GM15510 (cell line): Measurements from ENCODE around the gene NHS.

Experiments used
- POLR2A ChIP-seq: IDR thresholded peaks from 3 replicates; pipeline ENCODE4 v1.6.1; 2011; ENCODE audit warnings: borderline replicate concordance; ENCODE audit not compliant: insufficient read length; ENCODE audit errors: extremely low read depth

Gene NHS

GRCh38 chrX:17374619-17375366, at the start of gene NHS:
Gene NHS (plus strand): TSS chrX:17375200. CDS start chrX:17375758, 558 bp downstream.
- TF ChIP-seq POLR2A: no peak

- no peak for TF ChIP-seq POLR2A
Observed at GRCh38 chrX:17328837-17329236, 46.2 kb upstream of the NHS start.

- TF ChIP-seq POLR2A: no peak
Observed at GRCh38 chrX:17336377-17336776, 38.6 kb upstream of the NHS start.

GRCh38 chrX:17355976-17356375, 19.0 kb upstream of the NHS start:
- TF ChIP-seq POLR2A: no peak

GRCh38 chrX:17359500-17359899, 15.5 kb upstream of the NHS start:
- TF ChIP-seq POLR2A: no peak

- TF ChIP-seq POLR2A: no peak
Observed at GRCh38 chrX:17361620-17362019, 13.4 kb upstream of the NHS start.

- TF ChIP-seq POLR2A: no peak
Observed at GRCh38 chrX:17368002-17368401, 7.0 kb upstream of the NHS start.

GRCh38 chrX:17369309-17369708, 5.7 kb upstream of the NHS start:
- TF ChIP-seq POLR2A: no peak

GRCh38 chrX:17370191-17370590, 4.8 kb upstream of the NHS start:
- no peak for TF ChIP-seq POLR2A

- no peak for TF ChIP-seq POLR2A
Observed at GRCh38 chrX:17372052-17372451, 2.9 kb upstream of the NHS start.

- no peak for TF ChIP-seq POLR2A
Observed at GRCh38 chrX:17373337-17373736, 1.7 kb upstream of the NHS start.

GRCh38 chrX:17375367-17375636, 302 bp downstream of the NHS start:
- no peak for TF ChIP-seq POLR2A

- TF ChIP-seq POLR2A: no peak
Observed at GRCh38 chrX:17375637-17376430, 834 bp downstream of the NHS start.

GRCh38 chrX:17376431-17377077, 1.6 kb downstream of the NHS start:
- no peak for TF ChIP-seq POLR2A

GRCh38 chrX:17377091-17377717, 2.2 kb downstream of the NHS start:
- no peak for TF ChIP-seq POLR2A

- TF ChIP-seq POLR2A: no peak
Observed at GRCh38 chrX:17377795-17378194, 2.8 kb downstream of the NHS start.

- no peak for TF ChIP-seq POLR2A
Observed at GRCh38 chrX:17380221-17380620, 5.2 kb downstream of the NHS start.
